Esophagus (tissue), 2 donors: Measurements from ENCODE around the gene MAGOHB. TPM values are rescaled to one million over a fixed set of nuclear protein-coding genes. Genes with fewer than 3 reads are reported as not detected.
"Not testable (repeated sequence)": the region's sequence is repeated elsewhere in the genome, so short reads cannot be mapped to it uniquely, and the experiment has no call there.

Source experiments
- H3K27ac ChIP-seq, 2 donors: one replicate each; pipeline ENCODE4 v1.5.1; 2013; ENCODE audit warnings: low read depth in 2 of 2, mild to moderate bottlenecking in 2 of 2, inconsistent platforms in 1 of 2, low read length in 1 of 2, moderate library complexity in 1 of 2
- H3K27me3 ChIP-seq, 2 donors: one replicate each; pipeline ENCODE4 v1.6.1; 2013; ENCODE audit warnings: low read length in 2 of 2, control low read depth in 1 of 2, mild to moderate bottlenecking in 1 of 2; ENCODE audit not compliant: insufficient read depth in 2 of 2, control insufficient read depth in 1 of 2
- H3K36me3 ChIP-seq, 2 donors: one replicate each; pipeline ENCODE4 v1.6.1; 2013; ENCODE audit warnings: low read length in 1 of 2; ENCODE audit not compliant: control insufficient read depth in 2 of 2, insufficient read depth in 2 of 2
- H3K4me1 ChIP-seq, 2 donors: one replicate each; pipeline ENCODE4 v1.6.1; 2013; ENCODE audit warnings: low read length in 1 of 2; ENCODE audit not compliant: control insufficient read depth in 2 of 2, insufficient read depth in 2 of 2
- H3K4me3 ChIP-seq, 2 donors: one replicate each; pipeline ENCODE4 v1.5.1; 2013; ENCODE audit warnings: low read length in 2 of 2, mild to moderate bottlenecking in 2 of 2, low read depth in 1 of 2, moderate library complexity in 1 of 2
- H3K9me3 ChIP-seq, 2 donors: one replicate each; pipeline ENCODE4 v1.6.1; 2013; ENCODE audit warnings: mild to moderate bottlenecking in 2 of 2, low read depth in 1 of 2, low read length in 1 of 2, moderate library complexity in 1 of 2; ENCODE audit not compliant: control insufficient read depth in 2 of 2, insufficient read depth in 1 of 2
- WGBS, 2 donors: extraction: QIAGEN DNeasy Blood & Tissue Kit; methylation state at CpG; one replicate each; pipeline ENCODE4 v1.1.7; 2013; 5-methylcytosine and 5-hydroxymethylcytosine counted together
- polyA plus RNA-seq, 2 donors: library from polyadenylated mRNA; stranded (reverse); fragments of 200-250 nt; gene quantifications; one replicate each; pipeline ENCODE4 v1.2.3, GENCODE V29; 2013
- donor health status: healthy with polysubstance abuse.
- donor health status: Bipolar disorder and iron deficiency.

Gene MAGOHB
- polyA plus RNA-seq, 2 donors = 16.4 to 27.0 TPM

DNA sequence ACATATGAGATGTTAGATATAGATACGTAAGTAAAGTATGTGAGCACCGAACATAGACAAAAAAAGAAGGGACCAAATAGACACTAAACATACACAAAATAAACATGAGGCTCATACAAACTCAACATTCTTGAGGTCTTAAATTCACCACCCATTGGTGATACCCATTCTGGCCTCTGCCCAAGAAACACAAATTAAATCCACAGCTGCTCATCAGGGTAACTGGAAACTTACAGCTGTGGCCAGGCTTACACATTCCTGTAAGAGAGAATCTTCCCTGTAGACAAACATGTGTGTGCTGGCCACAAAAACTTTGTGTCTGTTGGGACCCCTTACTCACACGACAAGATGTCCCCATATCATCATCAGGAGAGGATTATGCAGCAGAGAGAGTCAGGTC is 22.4 kb downstream of the MAGOHB start:
- Histone ChIP-seq H3K27me3 (no peaks in the 10 kb centered on the region), H3K36me3 (no peaks in the 10 kb centered on the region), H3K27ac (no peak overlapping the region), H3K9me3 (no peaks in the 10 kb centered on the region), H3K4me1 (no peaks in the 10 kb centered on the region), H3K4me3 (no peak overlapping the region)
- 93 to 94% methylated on average over 3 of the region's 3 CpGs for WGBS, 2 donors

DNA sequence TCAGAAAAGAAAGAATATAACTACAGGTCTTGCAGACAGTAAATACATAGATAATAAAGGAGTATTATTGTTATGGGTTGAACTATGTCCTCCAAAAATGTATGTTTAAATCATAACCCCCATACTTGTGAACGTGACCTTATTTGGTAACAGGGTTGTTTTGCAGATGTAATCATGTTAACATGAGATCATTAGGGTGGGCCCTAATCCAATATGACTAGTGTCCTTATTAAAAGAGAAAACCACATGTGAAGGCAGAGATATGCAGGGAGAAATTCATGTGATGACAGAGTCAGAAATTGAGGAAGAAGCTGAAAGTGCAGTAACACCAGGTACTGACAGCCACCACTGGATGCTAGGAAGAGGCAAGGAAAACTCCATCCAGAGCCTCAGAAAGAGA is 29.0 kb downstream of the MAGOHB start:
- no peak overlapping the region for H3K27ac ChIP-seq
- WGBS, 2 donors = 71 to 83% methylated on average over 1 of the region's 1 CpG

DNA sequence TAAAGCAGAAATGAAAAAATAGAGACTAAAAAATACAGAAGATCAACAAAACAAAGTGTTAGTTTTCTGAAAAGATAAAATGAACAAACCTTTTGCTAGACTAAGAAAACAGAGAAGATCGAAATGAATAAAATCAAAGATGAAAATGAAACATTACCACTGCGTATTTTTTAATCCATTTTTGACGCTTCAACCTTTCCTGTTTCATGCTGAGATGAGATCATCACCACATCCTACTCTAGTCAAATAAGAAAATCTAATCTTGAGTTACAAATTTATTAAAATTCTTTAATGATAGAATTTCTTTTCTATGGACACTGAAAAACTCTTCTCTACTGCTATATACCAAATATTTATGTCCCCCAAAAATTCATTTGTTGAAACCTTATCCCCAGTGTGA is 30.7 kb downstream of the MAGOHB start:
- H3K4me3 ChIP-seq = no peak overlapping the region
- no peaks in the 10 kb centered on the region for H3K27me3 ChIP-seq
- no peaks in the 10 kb centered on the region for H3K36me3 ChIP-seq
- H3K27ac ChIP-seq = no peak overlapping the region
- 89 to 93% methylated on average over 3 of the region's 3 CpGs for WGBS, 2 donors
- no peaks in the 10 kb centered on the region for H3K9me3 ChIP-seq
- no peaks in the 10 kb centered on the region for H3K4me1 ChIP-seq

More for the DNA sequence above, 29.0 kb downstream of the MAGOHB start:
- Histone ChIP-seq H3K9me3 (no peaks in the 10 kb centered on the region), H3K4me1 (no peaks in the 10 kb centered on the region), H3K36me3 (no peaks in the 10 kb centered on the region), H3K4me3 (no peak overlapping the region), H3K27me3 (no peaks in the 10 kb centered on the region)

DNA sequence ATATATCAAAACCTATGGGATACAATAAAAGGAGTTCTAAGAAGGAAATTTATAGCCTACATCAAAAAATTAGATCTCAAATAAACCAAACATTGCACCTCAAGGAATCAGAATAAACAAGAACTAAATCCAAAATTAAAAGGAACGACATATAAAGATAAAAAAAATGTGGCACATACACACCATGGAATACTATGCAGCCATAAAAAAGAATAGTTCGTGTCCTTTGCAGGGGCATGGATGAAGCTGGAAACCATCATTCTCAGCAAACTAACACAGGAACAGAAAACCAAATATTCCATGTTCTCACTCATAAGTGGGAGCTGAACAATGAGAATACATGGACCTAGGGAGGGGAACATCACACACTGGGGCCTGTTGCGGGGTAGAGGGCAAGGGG is 31.3 kb downstream of the MAGOHB start:
- H3K4me1 ChIP-seq, H3K4me3 ChIP-seq, H3K27ac ChIP-seq, H3K27me3 ChIP-seq, H3K9me3 ChIP-seq, H3K36me3 ChIP-seq: not testable (repeated sequence)
- WGBS, 2 donors = 84 to 94% methylated on average over 3 of the region's 3 CpGs

- H3K27ac ChIP-seq = no peak overlapping the region
- H3K4me3 ChIP-seq = no peak overlapping the region
- no peaks in the 10 kb centered on the region for H3K4me1 ChIP-seq
- WGBS, 2 donors = 70 to 83% methylated on average over 2 of the region's 2 CpGs
- H3K27me3 ChIP-seq = no peaks in the 10 kb centered on the region
- no peaks in the 10 kb centered on the region for H3K9me3 ChIP-seq
- H3K36me3 ChIP-seq = no peaks in the 10 kb centered on the region
These were observed 39.1 kb downstream of the MAGOHB start for GRCh38 chr12:10574307-10574706.

DNA sequence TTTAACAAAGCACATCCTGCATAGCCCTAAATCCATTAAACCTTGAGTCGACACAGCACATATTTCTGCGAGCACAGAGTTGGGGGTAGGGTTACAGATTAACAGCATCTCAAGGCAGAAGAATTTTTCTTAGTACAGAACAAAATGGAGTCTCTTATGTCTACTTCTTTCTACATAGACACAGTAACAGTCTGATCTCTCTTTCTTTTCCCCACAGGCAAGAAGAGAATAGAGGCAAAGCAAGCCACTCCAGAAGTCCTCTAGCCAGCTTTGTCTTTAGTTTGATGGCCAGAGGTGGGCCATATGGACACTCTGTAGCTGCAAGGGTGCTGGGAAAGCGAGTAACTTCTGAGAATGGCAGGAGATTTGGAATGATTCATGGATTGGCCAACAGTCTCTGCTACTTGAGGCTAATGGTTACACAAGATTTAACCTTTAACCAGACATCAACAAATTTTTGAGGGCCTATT is 41.4 kb downstream of the MAGOHB start:
- WGBS, 2 donors = 51 to 55% methylated on average over 3 of the region's 3 CpGs
- not testable (repeated sequence) for H3K27me3 ChIP-seq, H3K9me3 ChIP-seq, H3K36me3 ChIP-seq, H3K27ac ChIP-seq, H3K4me1 ChIP-seq, H3K4me3 ChIP-seq

DNA sequence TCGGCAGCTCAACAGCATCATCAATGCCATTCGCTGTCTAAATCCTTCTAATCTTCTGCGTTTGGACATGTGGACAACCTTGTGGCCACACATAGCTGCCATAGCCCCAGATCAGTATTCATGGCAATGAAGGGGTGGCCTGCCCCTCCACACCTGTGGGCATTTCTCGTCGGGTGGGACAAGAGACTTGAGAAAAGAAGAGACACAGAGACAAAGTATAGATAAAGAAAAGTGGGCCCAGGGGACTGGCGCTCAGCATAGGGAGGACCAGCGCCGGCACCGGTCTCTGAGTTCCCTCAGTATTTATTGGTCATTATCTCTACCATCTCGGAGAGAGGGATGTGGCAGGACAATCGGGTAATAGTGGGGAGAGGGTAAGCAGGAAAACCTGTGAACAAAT is 42.3 kb downstream of the MAGOHB start:
- H3K4me1 ChIP-seq = no peaks in the 10 kb centered on the region
- H3K9me3 ChIP-seq = no peaks in the 10 kb centered on the region
- H3K27me3 ChIP-seq = no peaks in the 10 kb centered on the region
- WGBS, 2 donors = 90 to 95% methylated on average over 11 of the region's 11 CpGs
- H3K27ac ChIP-seq = no peak overlapping the region
- H3K4me3 ChIP-seq = no peak overlapping the region
- no peaks in the 10 kb centered on the region for H3K36me3 ChIP-seq

DNA sequence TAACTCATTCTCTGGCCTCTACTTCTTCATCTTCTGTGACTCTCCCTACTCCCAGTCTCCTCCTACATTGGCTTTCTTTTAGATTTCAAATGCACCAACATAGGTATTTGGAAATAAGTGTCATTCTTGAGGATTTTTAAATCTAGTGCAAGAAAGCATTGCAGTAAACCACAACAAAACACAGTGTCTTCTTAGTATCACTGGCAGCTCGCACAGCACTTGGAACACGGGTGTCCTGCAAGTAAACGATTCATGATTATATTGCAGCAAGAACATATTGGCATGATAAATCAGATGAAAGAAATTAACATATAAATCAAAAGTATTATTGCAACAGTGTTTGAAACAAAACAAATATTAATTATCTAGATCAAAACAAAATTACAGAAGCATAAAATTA is 45.6 kb downstream of the MAGOHB start:
- 71 to 76% methylated on average over 3 of the region's 3 CpGs for WGBS, 2 donors
- Histone ChIP-seq H3K36me3 (no peaks in the 10 kb centered on the region), H3K4me1 (no peaks in the 10 kb centered on the region), H3K9me3 (no peaks in the 10 kb centered on the region), H3K4me3 (no peak overlapping the region), H3K27ac (no peak overlapping the region), H3K27me3 (no peaks in the 10 kb centered on the region)

DNA sequence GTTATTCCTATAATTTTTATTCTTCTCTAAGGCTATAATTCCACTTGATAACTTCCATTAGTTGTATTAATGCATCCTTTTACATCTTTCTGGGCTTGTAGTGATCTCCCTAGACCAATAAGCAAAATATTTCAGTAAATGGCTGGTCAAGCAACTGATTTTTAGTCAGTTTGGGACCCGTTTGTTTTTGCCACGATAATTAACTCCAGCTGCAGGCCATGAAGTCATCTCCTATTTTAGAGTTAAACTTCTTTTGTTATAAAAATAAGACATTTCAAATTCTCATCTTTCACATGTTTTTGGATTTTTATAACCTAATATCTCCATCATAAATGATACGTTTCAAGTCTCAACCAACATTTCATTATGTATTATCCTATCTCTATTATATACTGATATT is 49.4 kb downstream of the MAGOHB start:
- H3K9me3 ChIP-seq = no peaks in the 10 kb centered on the region
- WGBS, 2 donors = 67 to 72% methylated on average over 3 of the region's 3 CpGs
- H3K4me3 ChIP-seq = no peak overlapping the region
- H3K27me3 ChIP-seq = no peaks in the 10 kb centered on the region
- no peaks in the 10 kb centered on the region for H3K36me3 ChIP-seq
- no peak overlapping the region for H3K27ac ChIP-seq
- no peaks in the 10 kb centered on the region for H3K4me1 ChIP-seq

- H3K27me3 ChIP-seq = no peaks in the 10 kb centered on the region
These were observed 50.4 kb downstream of the MAGOHB start for GRCh38 chr12:10563002-10563401.

More at GRCh38 chr12:10563002-10563401, 50.4 kb downstream of the MAGOHB start:
- Histone ChIP-seq H3K9me3 (no peaks in the 10 kb centered on the region), H3K4me3 (no peak overlapping the region), H3K36me3 (no peaks in the 10 kb centered on the region), H3K27ac (no peak overlapping the region), H3K4me1 (no peaks in the 10 kb centered on the region)
- WGBS, 2 donors = 88 to 89% methylated on average over 1 of the region's 1 CpG
